Rectal smooth muscle tissue (tissue), 1 donor: ENCODE measurements around the gene IRAK2.
"Not testable (repeated sequence)": the region's sequence is repeated elsewhere in the genome, so short reads cannot be mapped to it uniquely, and the experiment has no call there.

ENCODE experiments used
- H3K27ac ChIP-seq: one replicate; pipeline ENCODE4 v1.7.0; 2013; ENCODE audit warnings: low read depth, low read length, inconsistent platforms
- H3K27me3 ChIP-seq: one replicate; pipeline ENCODE4 v1.7.0; 2013; ENCODE audit warnings: low read length; ENCODE audit not compliant: control insufficient read depth, insufficient read depth
- H3K36me3 ChIP-seq: one replicate; pipeline ENCODE4 v1.7.0; 2013; ENCODE audit warnings: low read length; ENCODE audit not compliant: control insufficient read depth, insufficient read depth
- H3K4me1 ChIP-seq: one replicate; pipeline ENCODE4 v1.7.0; 2013; ENCODE audit warnings: low read length; ENCODE audit not compliant: control insufficient read depth, insufficient read depth
- H3K4me3 ChIP-seq: one replicate; pipeline ENCODE4 v1.7.0; 2013; ENCODE audit warnings: low read length
- H3K9ac ChIP-seq: one replicate; pipeline ENCODE4 v1.7.0; 2013; ENCODE audit warnings: low read length

The IRAK2 gene

GRCh38 chr3:10262027-10262426, 97.3 kb downstream of the IRAK2 start:
- no peak overlapping the region for H3K9ac ChIP-seq
- H3K4me1 ChIP-seq = peaks cover 6% of the 10 kb centered on the region
- H3K4me3 ChIP-seq = no peak overlapping the region
- no peak overlapping the region for H3K27ac ChIP-seq
- peaks cover 7% of the 10 kb centered on the region for H3K36me3 ChIP-seq
- H3K27me3 ChIP-seq = no peaks in the 10 kb centered on the region

- Histone ChIP-seq H3K4me1 (peaks cover 6% of the 10 kb centered on the region), H3K36me3 (peaks cover 7% of the 10 kb centered on the region), H3K9ac (peak overlapping the region; percentile 12), H3K4me3 (no peak overlapping the region), H3K27ac (no peak overlapping the region), H3K27me3 (no peaks in the 10 kb centered on the region)
Measured at GRCh38 chr3:10263646-10264363, 99.1 kb downstream of the IRAK2 start.

GRCh38 chr3:10265833-10266232, 101.1 kb downstream of the IRAK2 start:
- Histone ChIP-seq H3K36me3 (peaks cover 8% of the 10 kb centered on the region), H3K4me3 (no peak overlapping the region), H3K27me3 (no peaks in the 10 kb centered on the region), H3K27ac (no peak overlapping the region), H3K9ac (no peak overlapping the region), H3K4me1 (peaks cover 6% of the 10 kb centered on the region)

GRCh38 chr3:10266936-10267335, 102.2 kb downstream of the IRAK2 start:
- H3K27ac ChIP-seq, H3K4me1 ChIP-seq, H3K27me3 ChIP-seq, H3K9ac ChIP-seq, H3K36me3 ChIP-seq, H3K4me3 ChIP-seq: not testable (repeated sequence)

GRCh38 chr3:10268116-10268515, 103.4 kb downstream of the IRAK2 start:
- no peak overlapping the region for H3K9ac ChIP-seq
- H3K27me3 ChIP-seq = no peaks in the 10 kb centered on the region
- peaks cover 6% of the 10 kb centered on the region for H3K4me1 ChIP-seq
- no peak overlapping the region for H3K4me3 ChIP-seq
- H3K27ac ChIP-seq = no peak overlapping the region
- H3K36me3 ChIP-seq = peaks cover 6% of the 10 kb centered on the region

DNA sequence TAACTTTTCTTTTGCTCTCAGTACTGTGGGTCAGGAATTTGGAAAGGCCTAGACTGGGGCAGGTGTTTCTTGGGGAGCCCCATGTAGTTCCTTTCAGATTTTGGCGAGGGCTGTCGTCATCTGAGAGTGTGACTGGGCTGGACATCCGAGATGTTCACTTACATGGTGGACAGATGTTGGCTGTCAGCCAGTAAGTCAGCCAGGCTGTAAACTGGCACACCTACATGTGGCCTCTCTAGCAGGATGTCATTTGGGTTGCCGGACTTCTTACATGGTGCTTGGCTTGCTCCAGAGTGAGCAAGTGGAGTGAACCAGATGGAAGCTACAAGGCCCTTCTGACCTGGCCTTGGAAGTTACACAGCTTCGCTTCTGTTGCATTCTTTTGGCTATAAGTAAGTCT, 104.2 kb downstream of the IRAK2 start:
- no peak overlapping the region for H3K27ac ChIP-seq
- H3K4me3 ChIP-seq = no peak overlapping the region
- peaks cover 6% of the 10 kb centered on the region for H3K36me3 ChIP-seq
- H3K9ac ChIP-seq = no peak overlapping the region
- H3K4me1 ChIP-seq = peaks cover 10% of the 10 kb centered on the region
- no peaks in the 10 kb centered on the region for H3K27me3 ChIP-seq

DNA sequence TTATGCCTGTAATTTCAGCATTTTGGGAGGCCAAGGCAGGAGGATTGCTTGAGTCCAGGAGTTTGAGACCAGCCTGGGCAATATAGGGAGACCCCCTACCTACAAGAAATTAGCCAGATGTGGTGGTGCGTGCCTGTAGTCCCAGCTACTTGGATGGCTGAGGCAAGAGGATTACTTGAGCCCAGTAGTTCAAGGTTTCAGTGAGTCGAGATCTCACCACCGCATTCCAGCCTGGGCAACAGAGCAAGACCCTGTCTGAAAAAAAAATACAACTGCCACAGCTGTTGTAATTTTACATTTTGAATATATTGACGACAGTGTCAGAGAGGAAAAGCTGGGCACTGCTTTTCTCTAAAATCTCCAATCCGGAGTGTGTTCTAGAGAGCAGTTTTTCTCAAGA, 104.7 kb downstream of the IRAK2 start:
- Histone ChIP-seq H3K36me3 (peaks cover 6% of the 10 kb centered on the region), H3K9ac (no peak overlapping the region), H3K4me3 (no peak overlapping the region), H3K27ac (no peak overlapping the region), H3K4me1 (peaks cover 8% of the 10 kb centered on the region), H3K27me3 (no peaks in the 10 kb centered on the region)

- H3K4me1 ChIP-seq, H3K9ac ChIP-seq, H3K27me3 ChIP-seq, H3K4me3 ChIP-seq, H3K27ac ChIP-seq: not testable (repeated sequence)
- peaks cover 11% of the 10 kb centered on the region for H3K36me3 ChIP-seq
Measured at GRCh38 chr3:10272476-10272875, 107.8 kb downstream of the IRAK2 start.

GRCh38 chr3:10272977-10273376, 108.3 kb downstream of the IRAK2 start:
- peaks cover 11% of the 10 kb centered on the region for H3K36me3 ChIP-seq

DNA sequence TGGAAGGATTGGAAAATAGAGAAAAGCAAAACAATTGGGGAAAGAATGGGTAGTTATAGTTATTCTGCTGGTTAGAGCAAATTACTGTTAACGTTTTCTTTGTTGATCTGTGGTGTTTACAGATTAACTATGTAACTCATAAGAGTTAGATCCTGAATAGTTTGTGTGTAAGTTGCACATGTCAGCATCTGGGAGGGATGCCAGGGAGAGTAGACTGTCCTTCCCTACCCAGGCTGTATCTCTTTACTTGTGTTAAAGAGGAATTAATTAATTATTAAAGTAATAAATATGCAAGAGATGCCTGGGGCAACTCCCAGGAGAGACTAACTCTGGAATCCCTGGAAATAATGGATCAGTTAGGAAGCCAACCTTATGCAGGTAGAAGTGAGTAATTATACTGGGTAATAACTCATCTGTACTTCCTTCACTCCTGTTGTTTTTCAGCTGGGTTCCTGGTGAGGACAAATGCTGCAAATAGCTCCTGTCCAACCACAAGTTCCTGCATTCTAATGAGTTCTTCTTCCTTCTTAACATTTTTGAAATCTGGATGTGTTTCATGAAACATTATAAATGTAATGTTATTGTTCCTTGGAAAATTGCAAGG, 109.1 kb downstream of the IRAK2 start:
- Histone ChIP-seq H3K27me3 (no peaks in the 10 kb centered on the region), H3K9ac (no peak overlapping the region), H3K27ac (no peak overlapping the region), H3K36me3 (peaks cover 18% of the 10 kb centered on the region), H3K4me3 (no peak overlapping the region), H3K4me1 (peaks cover 8% of the 10 kb centered on the region)

More at GRCh38 chr3:10272977-10273376, 108.3 kb downstream of the IRAK2 start:
- Histone ChIP-seq H3K27me3 (no peaks in the 10 kb centered on the region), H3K27ac (no peak overlapping the region), H3K4me3 (no peak overlapping the region), H3K9ac (no peak overlapping the region), H3K4me1 (peaks cover 8% of the 10 kb centered on the region)

GRCh38 chr3:10274601-10275000, 109.9 kb downstream of the IRAK2 start:
- H3K27me3 ChIP-seq = no peaks in the 10 kb centered on the region
- H3K27ac ChIP-seq = no peak overlapping the region
- peaks cover 15% of the 10 kb centered on the region for H3K36me3 ChIP-seq
- H3K9ac ChIP-seq = no peak overlapping the region
- H3K4me1 ChIP-seq = peaks cover 8% of the 10 kb centered on the region
- H3K4me3 ChIP-seq = no peak overlapping the region

GRCh38 chr3:10277115-10277625, 112.5 kb downstream of the IRAK2 start:
- no peak overlapping the region for H3K9ac ChIP-seq
- peaks cover 8% of the 10 kb centered on the region for H3K4me1 ChIP-seq
- no peak overlapping the region for H3K27ac ChIP-seq
- peaks cover 27% of the 10 kb centered on the region for H3K36me3 ChIP-seq
- H3K4me3 ChIP-seq = no peak overlapping the region
- H3K27me3 ChIP-seq = no peaks in the 10 kb centered on the region

- Histone ChIP-seq H3K4me1 (peaks cover 5% of the 10 kb centered on the region), H3K4me3 (no peak overlapping the region), H3K36me3 (peaks cover 28% of the 10 kb centered on the region), H3K27ac (no peak overlapping the region), H3K27me3 (no peaks in the 10 kb centered on the region), H3K9ac (no peak overlapping the region)
Measured at GRCh38 chr3:10278501-10278900, 113.8 kb downstream of the IRAK2 start.
